HFF-Myc (cell line): ENCODE data around the gene CLTA.
"Not testable (repeated sequence)": the region's sequence is repeated elsewhere in the genome, so short reads cannot be mapped to it uniquely, and the experiment has no call there.

Experiments used
- DNase-seq: peaks from one replicate; pipeline ENCODE4 v3.0.0-alpha.2; 2011; ENCODE audit warnings: low read depth; ENCODE audit errors: extremely low read depth
- H3K4me3 ChIP-seq: replicated peaks from 2 replicates; pipeline ENCODE4 v1.5.1; 2011; ENCODE audit warnings: low read depth, mild to moderate bottlenecking, control low read depth, low read length
- CTCF ChIP-seq: IDR thresholded peaks from 2 replicates; pipeline ENCODE4 v1.5.1; 2012; ENCODE audit warnings: mild to moderate bottlenecking, low read depth, low read length, control low read depth; ENCODE audit errors: missing control alignments

Gene CLTA

GRCh38 chr9:36158917-36159316, 31.8 kb upstream of the CLTA start:
- H3K4me3 ChIP-seq = no peak overlapping the region
- no peak for DNase-seq
- no peak for TF ChIP-seq CTCF

DNA sequence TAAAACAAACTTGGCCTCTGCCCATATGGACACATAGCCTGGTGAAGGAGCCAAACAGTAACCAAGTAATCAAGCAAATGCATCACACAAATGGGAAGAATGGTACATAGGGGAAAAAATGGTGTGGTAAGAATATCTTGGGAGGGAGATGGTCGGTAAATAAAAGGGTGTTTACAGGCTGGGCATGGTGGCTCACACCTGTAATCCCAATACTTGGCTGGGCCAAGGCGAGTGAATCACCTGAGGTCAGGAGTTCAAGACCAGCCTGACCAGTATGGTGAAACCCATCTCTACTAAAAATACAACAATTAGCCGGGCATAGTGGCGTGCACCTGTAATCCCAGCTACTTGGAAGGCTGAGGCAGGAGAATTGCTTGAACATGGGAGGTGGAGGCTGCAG, 31.2 kb upstream of the CLTA start:
- not testable (repeated sequence) for H3K4me3 ChIP-seq, DNase-seq

- DNase-seq, H3K4me3 ChIP-seq: not testable (repeated sequence)
Measured at GRCh38 chr9:36160126-36160525, 30.6 kb upstream of the CLTA start.

- no peak overlapping the region for H3K4me3 ChIP-seq
- no peak for DNase-seq
- TF ChIP-seq CTCF = no peak
Measured at GRCh38 chr9:36161187-36161586, 29.5 kb upstream of the CLTA start.

DNA sequence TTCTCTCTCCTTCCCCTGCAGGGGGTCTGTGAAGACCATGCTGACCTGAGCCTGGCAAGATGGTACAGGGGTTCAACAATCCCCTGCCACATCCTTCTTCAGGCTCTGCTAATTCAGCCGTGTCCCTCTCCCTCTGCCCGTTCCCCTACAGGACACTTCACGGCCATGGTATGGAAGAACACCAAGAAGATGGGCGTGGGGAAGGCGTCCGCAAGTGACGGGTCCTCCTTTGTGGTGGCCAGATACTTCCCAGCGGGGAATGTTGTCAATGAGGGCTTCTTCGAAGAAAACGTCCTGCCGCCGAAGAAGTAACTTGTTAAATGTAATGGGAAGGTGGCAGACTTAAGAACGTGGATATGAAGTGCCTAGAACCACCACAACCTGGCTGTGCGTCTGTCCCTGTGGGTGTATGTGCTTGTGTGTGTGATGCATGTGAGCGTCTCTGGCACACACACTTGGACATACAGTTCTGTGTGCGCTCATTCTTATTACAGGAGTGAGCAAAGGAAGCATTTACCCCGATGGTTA, 28.4 kb upstream of the CLTA start:
- no peak overlapping the region for H3K4me3 ChIP-seq
- no peak for TF ChIP-seq CTCF
- DNase-seq = no peak

DNA sequence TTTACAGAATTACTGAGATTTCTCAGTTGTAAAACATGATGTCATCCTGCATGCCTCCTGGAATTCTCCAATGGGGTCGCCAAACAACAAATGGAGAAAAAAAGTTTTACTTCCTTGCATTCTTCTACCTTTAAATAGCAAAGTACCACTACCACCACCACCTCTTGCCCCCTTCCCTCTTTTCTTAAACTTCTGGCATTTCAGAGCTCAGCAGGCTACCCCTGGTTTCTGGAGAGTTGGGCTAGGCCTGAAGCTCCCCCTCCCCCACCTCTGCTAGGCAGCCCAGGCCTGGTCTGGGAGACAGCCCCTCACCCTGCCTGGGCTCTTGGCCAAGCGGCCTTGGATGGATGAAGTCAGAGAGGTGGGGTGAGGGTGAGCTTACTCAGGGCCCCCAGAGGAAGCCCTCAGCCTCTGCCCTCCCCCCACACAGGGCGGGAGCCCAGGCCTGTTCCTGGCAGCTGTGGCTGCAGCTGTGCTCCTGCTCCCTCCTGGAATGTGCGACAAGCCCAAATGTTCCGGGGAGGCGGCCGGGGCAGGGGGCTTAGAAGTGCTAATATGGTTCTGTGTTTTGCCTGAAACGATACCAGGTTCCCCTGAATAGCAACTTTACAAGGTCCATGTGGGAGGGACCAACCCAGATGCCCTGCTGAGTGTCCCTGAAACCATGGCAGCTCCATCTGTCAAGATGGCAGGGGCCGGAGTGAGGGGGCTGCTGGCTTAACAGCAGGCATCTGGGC, 27.5 kb upstream of the CLTA start:
- H3K4me3 ChIP-seq = no peak overlapping the region
- TF ChIP-seq CTCF = no peak
- peak; percentile 33 for DNase-seq

DNA sequence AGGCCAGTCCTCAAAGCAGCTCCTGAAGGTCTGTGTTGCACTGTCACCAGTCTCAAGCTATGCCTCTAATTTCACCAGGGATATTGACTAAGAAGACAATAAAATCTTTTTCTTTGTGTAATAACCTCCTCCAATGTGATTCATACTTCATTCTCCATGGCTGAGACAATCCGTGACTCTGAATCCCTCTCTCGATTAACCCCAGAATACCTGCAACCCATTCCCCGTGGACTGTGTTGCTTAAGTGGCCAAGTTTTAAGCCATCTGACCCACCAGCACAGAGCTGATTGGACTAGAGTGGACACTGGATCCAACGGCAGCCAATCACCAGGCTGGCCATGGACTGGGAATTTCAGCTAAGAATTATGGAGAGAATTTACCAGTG, 26.9 kb upstream of the CLTA start:
- no peak for TF ChIP-seq CTCF
- no peak overlapping the region for H3K4me3 ChIP-seq
- no peak for DNase-seq

DNA sequence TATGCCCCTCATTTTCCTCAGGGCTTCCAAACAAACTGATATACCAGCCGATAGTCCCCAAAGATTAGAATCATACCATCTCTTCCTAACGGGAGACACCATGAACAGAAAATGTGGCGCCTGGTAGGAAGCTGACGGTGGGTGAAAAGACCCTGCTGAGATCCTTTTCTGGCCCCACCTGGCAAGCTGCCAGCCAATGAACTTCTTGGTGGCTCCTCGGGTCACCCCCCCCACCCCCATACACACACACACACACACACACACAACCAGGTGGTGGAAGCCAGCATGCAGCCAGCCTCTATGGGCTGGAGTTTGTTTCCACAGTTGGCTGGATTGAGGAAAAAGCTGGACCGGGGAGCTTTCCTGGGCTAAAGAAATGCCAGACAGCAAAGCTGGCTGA, 26.3 kb upstream of the CLTA start:
- DNase-seq = no peak
- no peak for TF ChIP-seq CTCF
- H3K4me3 ChIP-seq = no peak overlapping the region
